ENCODE results near the gene MEF2C.

GRCh38 chr5:88768411-88768810 lies 114.6 kb downstream of the MEF2C start:
- TF ChIP-seq CTCF (IDR thresholded peaks at IDR 0.05; ENCODE audit: insufficient read depth, low read depth, low read length) = no peak
- no peak for TF ChIP-seq EZH2 (IDR thresholded peaks at IDR 0.05; ENCODE audit: insufficient read depth, low read length)
